ENCODE data around the gene MMEL1.
"Not testable (repeated sequence)": the region's sequence is repeated elsewhere in the genome, so short reads cannot be mapped to it uniquely, and the experiment has no call there.

DNA sequence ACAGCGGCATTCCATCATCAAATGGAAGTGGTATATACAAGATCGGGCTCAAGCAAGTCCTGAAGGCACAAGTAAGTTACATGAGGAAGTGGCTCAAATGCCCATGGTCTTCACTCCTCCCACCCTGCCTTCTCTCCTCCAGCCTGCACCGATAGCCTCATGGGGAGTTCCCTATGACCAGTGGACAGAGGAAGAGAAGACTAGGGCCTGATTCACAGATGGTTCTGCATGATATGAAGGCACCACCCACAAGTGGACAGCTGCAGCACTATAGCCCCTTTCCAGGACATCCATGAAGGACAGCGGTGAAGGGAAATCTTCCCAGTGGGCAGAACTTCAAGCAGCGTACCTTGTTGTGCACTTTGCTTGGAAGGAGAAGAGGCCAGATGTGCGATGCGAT is 7.1 kb downstream of the MMEL1 start:
- TF ChIP-seq, protein P1, sequence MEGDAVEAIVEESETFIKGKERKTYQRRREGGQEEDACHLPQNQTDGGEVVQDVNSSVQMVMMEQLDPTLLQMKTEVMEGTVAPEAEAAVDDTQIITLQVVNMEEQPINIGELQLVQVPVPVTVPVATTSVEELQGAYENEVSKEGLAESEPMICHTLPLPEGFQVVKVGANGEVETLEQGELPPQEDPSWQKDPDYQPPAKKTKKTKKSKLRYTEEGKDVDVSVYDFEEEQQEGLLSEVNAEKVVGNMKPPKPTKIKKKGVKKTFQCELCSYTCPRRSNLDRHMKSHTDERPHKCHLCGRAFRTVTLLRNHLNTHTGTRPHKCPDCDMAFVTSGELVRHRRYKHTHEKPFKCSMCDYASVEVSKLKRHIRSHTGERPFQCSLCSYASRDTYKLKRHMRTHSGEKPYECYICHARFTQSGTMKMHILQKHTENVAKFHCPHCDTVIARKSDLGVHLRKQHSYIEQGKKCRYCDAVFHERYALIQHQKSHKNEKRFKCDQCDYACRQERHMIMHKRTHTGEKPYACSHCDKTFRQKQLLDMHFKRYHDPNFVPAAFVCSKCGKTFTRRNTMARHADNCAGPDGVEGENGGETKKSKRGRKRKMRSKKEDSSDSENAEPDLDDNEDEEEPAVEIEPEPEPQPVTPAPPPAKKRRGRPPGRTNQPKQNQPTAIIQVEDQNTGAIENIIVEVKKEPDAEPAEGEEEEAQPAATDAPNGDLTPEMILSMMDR (IDR thresholded peaks at IDR 0.05): not testable (repeated sequence)
- TF ChIP-seq, protein P2, sequence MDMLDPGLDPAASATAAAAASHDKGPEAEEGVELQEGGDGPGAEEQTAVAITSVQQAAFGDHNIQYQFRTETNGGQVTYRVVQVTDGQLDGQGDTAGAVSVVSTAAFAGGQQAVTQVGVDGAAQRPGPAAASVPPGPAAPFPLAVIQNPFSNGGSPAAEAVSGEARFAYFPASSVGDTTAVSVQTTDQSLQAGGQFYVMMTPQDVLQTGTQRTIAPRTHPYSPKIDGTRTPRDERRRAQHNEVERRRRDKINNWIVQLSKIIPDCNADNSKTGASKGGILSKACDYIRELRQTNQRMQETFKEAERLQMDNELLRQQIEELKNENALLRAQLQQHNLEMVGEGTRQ (IDR thresholded peaks at IDR 0.05; ENCODE audit: borderline replicate concordance, low read depth, low read length): not testable (repeated sequence)
- not testable (repeated sequence) for TF ChIP-seq TAF1 (IDR thresholded peaks at IDR 0.05; ENCODE audit: borderline replicate concordance, low read depth, low read length); RCOR1 (IDR thresholded peaks at IDR 0.05; ENCODE audit: low read length); SIN3A (IDR thresholded peaks at IDR 0.05; ENCODE audit: borderline replicate concordance, low read depth, low read length)
- TF ChIP-seq, protein P3, sequence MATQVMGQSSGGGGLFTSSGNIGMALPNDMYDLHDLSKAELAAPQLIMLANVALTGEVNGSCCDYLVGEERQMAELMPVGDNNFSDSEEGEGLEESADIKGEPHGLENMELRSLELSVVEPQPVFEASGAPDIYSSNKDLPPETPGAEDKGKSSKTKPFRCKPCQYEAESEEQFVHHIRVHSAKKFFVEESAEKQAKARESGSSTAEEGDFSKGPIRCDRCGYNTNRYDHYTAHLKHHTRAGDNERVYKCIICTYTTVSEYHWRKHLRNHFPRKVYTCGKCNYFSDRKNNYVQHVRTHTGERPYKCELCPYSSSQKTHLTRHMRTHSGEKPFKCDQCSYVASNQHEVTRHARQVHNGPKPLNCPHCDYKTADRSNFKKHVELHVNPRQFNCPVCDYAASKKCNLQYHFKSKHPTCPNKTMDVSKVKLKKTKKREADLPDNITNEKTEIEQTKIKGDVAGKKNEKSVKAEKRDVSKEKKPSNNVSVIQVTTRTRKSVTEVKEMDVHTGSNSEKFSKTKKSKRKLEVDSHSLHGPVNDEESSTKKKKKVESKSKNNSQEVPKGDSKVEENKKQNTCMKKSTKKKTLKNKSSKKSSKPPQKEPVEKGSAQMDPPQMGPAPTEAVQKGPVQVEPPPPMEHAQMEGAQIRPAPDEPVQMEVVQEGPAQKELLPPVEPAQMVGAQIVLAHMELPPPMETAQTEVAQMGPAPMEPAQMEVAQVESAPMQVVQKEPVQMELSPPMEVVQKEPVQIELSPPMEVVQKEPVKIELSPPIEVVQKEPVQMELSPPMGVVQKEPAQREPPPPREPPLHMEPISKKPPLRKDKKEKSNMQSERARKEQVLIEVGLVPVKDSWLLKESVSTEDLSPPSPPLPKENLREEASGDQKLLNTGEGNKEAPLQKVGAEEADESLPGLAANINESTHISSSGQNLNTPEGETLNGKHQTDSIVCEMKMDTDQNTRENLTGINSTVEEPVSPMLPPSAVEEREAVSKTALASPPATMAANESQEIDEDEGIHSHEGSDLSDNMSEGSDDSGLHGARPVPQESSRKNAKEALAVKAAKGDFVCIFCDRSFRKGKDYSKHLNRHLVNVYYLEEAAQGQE (IDR thresholded peaks at IDR 0.05; ENCODE audit: low read depth, low read length): not testable (repeated sequence)
